H7 (cell line): ENCODE results near the gene PCSK5. TPM values are rescaled to one million over a fixed set of nuclear protein-coding genes. Genes with fewer than 3 reads are reported as not detected.
"Not testable (repeated sequence)": the region's sequence is repeated elsewhere in the genome, so short reads cannot be mapped to it uniquely, and the experiment has no call there.

Experiments used
- DNase-seq: peaks from one replicate; pipeline ENCODE4 v3.0.0; 2012
- H3K27me3 ChIP-seq: 2 replicates; pipeline ENCODE4 v1.6.0; 2011; ENCODE audit warnings: mild to moderate bottlenecking, low read length; ENCODE audit not compliant: control insufficient read depth, insufficient read depth
- H3K36me3 ChIP-seq: replicated peaks from 2 replicates; pipeline ENCODE4 v1.5.1; 2011; ENCODE audit warnings: low read length; ENCODE audit not compliant: control insufficient read depth, insufficient read depth
- H3K4me3 ChIP-seq: 2 replicates; pipeline ENCODE4 v1.5.1; 2011; ENCODE audit warnings: low read depth, mild to moderate bottlenecking, control low read depth, low read length, moderate library complexity; ENCODE audit not compliant: insufficient read depth
- total RNA-seq: library from RNA; depleted of rRNA; stranded (reverse); fragments of >200 nt; shearing (Covaris generic); gene quantifications from 2 replicates; pipeline ENCODE4 v1.2.3, GENCODE V29; 2014

PCSK5 gene
- total RNA-seq, 1 experiment from 2014 or later, result 10.1 TPM

DNA sequence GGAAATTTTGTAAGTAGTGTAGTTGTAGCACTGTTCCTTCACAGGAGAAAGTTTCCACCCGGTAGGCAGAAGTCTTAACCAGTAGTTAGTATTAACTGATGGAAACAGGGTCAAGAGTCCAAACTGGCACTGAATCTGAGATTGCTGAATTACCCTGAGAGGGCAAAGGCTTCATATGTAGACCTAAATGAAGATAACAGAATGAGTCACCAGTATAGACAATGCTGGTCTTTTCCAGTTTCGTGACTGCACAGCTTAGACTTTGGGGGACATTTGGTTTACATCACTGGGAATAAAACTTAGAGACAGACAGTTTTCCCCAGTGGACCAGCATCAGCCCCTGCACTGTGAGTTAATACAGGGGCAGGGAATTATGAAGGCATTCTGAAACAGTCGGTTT, 60.5 kb downstream of the PCSK5 start:
- H3K36me3 ChIP-seq, result peaks cover 2% of the 10 kb centered on the region; the same call in 1 of the 2 replicates
- no peak for DNase-seq
- no peaks in the 10 kb centered on the region for H3K27me3 ChIP-seq
- H3K4me3 ChIP-seq, result no peak overlapping the region

DNA sequence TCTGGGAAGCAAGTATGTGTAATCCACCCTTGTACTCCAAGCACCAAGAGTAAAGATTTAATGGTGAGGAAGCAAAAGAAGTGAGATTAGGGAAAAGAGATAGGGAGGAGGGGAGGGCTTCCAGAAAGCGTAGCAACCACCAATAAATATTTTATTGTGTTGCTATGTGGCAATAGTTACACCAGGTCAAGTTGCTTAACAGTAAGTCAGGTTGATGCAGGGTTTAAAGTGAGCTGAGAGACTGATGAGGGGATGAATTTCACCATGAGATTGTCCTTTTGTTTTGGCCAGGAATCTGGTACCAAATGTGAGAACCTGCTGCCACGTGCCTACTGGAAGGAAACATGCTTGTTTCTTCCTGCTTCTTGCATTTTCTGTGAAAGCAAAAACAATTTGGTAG, 62.7 kb downstream of the PCSK5 start:
- H3K4me3 ChIP-seq, result no peak overlapping the region
- no peak for DNase-seq
- no peaks in the 10 kb centered on the region for H3K36me3 ChIP-seq
- H3K27me3 ChIP-seq, result no peaks in the 10 kb centered on the region

DNA sequence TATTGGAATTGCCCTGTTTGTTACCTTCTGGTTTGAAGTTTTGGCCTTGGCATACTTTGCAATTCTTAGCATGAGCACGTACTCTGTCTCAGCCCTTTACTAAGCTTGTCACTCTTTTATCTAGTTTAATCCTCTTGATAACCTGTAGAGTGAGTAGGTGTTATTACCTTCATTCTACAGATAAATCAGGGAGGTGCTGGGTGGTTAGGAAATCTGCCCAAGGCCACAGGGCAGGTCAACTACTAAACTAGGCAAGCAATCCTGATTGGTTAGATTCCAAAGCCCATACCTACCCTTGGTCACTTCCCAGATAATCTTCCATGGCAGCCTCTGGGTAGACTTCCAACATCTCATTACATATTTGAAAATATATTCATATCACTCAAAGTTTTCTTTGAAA, 65.7 kb downstream of the PCSK5 start:
- H3K27me3 ChIP-seq, result no peaks in the 10 kb centered on the region
- no peaks in the 10 kb centered on the region for H3K36me3 ChIP-seq
- no peak overlapping the region for H3K4me3 ChIP-seq
- DNase-seq, result no peak

- Histone ChIP-seq H3K4me3 (no peak overlapping the region), H3K36me3 (no peaks in the 10 kb centered on the region), H3K27me3 (no peaks in the 10 kb centered on the region)
- DNase-seq, result no peak
Measured at GRCh38 chr9:75957116-75957515, 66.6 kb downstream of the PCSK5 start.

DNA sequence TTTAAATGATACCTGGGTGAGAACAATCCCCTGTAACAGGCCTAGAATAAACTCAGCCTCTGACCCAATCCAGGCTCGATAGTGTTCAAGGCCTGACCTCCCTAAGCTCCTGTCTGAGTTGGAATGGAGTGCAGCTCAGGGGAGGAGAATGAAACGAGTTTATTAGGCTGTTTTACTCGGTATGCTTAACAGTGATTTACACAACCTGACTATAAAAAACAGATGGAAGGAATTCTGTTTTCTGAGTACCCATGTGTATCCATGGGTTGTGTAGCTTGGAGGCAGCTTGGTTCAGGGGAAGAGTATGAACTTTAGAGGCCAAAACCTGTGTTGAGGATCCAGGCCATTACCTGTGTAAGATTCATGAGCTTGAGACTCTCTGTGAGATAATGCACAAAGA, 67.8 kb downstream of the PCSK5 start:
- H3K27me3 ChIP-seq, result no peaks in the 10 kb centered on the region

DNA sequence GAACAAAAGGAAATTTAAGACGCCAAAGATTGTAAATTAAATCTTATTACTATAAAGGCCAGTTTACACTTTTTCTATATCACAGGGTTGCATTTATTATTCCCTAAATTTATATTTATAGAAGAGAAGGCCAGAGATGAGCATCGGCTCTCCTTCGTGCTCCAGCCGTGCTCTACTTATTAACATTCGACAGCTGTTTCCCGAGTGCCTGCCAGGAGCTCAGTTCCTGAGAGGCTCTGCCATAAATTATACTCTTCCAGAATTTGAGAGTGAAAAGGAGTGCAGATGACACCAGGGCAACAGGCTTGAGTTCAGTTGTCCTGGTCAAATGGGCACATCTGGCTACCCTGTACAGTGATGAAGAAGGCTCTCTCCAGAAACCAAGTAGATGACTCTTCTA, 70.1 kb downstream of the PCSK5 start:
- no peaks in the 10 kb centered on the region for H3K27me3 ChIP-seq
- no peak for DNase-seq
- H3K36me3 ChIP-seq, result no peaks in the 10 kb centered on the region
- H3K4me3 ChIP-seq, result no peak overlapping the region

More for the DNA sequence above, 67.8 kb downstream of the PCSK5 start:
- no peak for DNase-seq
- Histone ChIP-seq H3K36me3 (no peaks in the 10 kb centered on the region), H3K4me3 (no peak overlapping the region)

- no peaks in the 10 kb centered on the region for H3K36me3 ChIP-seq
- no peaks in the 10 kb centered on the region for H3K27me3 ChIP-seq
- no peak for DNase-seq
- H3K4me3 ChIP-seq, result no peak overlapping the region
Measured at GRCh38 chr9:75962013-75962661, 71.7 kb downstream of the PCSK5 start.

- Histone ChIP-seq H3K4me3 (no peak overlapping the region), H3K27me3 (no peaks in the 10 kb centered on the region), H3K36me3 (no peaks in the 10 kb centered on the region)
- no peak for DNase-seq
Measured at GRCh38 chr9:75962662-75963036, 72.2 kb downstream of the PCSK5 start.

DNA sequence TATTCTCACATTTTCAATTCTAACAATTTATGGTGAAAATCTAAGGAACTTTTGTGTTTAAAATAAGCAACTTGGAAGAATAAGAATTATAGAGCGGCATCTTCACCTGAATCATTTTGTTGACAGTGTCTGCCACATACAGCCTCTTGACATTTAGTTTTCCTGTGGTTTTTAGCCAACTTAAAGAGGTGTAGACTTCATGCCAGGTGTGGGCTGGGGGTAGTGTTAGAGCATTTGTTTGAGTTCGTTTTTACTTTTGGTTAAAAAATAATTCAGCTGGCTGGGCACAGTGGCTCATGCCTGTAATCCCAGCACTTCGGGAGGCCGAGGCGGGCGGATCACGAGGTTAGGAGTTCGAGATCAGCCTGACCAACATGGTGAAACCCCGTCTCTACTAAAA, 72.8 kb downstream of the PCSK5 start:
- DNase-seq, H3K27me3 ChIP-seq: not testable (repeated sequence)

DNA sequence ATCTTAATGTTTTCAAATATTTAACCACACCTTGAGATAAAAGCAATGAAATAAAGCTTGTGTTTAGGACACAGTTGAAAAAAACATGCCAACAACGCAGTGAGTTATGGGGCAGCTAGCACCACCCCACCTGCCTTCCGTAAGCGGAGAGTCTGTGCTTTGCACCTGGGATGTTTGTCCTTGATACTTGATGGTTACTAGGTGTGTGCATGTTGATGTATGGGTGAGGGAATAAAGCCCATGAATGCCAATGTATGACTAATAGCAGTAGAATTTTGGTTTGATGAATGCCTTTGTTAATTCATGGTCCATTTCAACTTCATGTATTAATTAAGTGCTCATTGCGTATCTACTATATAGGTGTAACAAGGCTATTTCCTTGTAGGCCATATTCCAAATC, 74.0 kb downstream of the PCSK5 start:
- DNase-seq, result no peak
- no peak overlapping the region for H3K4me3 ChIP-seq
- no peaks in the 10 kb centered on the region for H3K27me3 ChIP-seq
- H3K36me3 ChIP-seq, result no peaks in the 10 kb centered on the region

More for the DNA sequence above, 72.8 kb downstream of the PCSK5 start:
- not testable (repeated sequence) for H3K4me3 ChIP-seq, H3K36me3 ChIP-seq

DNA sequence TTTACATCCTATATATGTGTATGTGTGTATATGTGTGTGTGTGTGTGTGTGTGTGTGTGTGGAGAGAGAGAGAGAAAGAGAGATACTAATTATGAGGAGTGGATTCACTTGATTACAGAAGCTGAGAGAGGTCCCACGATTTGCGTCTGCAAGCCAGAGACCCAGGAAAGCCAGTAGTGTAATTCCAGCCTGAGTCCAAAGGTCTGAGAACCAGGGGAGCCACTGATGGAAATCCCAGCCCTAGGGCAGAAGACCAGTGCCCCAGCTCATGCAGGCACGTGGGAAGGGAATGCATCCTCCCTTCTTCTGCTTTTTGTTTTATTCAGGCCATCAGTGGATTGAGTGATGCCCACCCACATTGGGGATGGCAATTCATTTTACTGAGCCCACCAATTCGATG, 74.8 kb downstream of the PCSK5 start:
- H3K36me3 ChIP-seq, result no peaks in the 10 kb centered on the region
- H3K27me3 ChIP-seq, result no peaks in the 10 kb centered on the region
- H3K4me3 ChIP-seq, result no peak overlapping the region
- DNase-seq, result no peak

- H3K36me3 ChIP-seq, result no peaks in the 10 kb centered on the region
- no peak overlapping the region for H3K4me3 ChIP-seq
- no peaks in the 10 kb centered on the region for H3K27me3 ChIP-seq
- no peak for DNase-seq
Measured at GRCh38 chr9:75967556-75967955, 77.1 kb downstream of the PCSK5 start.

- DNase-seq, result no peak
- Histone ChIP-seq H3K27me3 (no peaks in the 10 kb centered on the region), H3K4me3 (no peak overlapping the region), H3K36me3 (no peaks in the 10 kb centered on the region)
Measured at GRCh38 chr9:75974016-75974766, 83.7 kb downstream of the PCSK5 start.

- Histone ChIP-seq H3K4me3 (no peak overlapping the region), H3K27me3 (no peaks in the 10 kb centered on the region), H3K36me3 (no peaks in the 10 kb centered on the region)
- no peak for DNase-seq
Measured at GRCh38 chr9:75975071-75975470, 84.6 kb downstream of the PCSK5 start.

DNA sequence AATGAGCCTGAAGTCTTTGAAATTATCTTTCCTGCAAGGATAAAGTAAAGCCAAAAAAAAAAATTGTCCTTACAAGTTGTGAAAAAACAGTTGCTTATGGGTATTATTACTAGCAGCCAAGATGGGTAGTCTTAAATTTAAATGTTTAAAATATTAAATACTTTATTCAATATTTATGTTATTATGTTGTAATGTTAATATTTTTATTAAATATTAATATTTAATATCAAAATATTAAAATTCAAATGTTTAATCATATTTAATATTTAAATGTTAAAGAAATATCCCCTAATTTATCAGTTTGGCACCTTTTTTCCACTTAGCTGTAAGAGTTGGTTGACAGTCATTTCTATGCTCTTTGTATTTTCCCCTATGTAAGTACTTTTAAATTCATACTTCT, 86.1 kb downstream of the PCSK5 start:
- no peak for DNase-seq
- H3K27me3 ChIP-seq, result no peaks in the 10 kb centered on the region
- no peaks in the 10 kb centered on the region for H3K36me3 ChIP-seq
- H3K4me3 ChIP-seq, result no peak overlapping the region
